Measurements from ENCODE around the gene ECHDC3.
"Not testable (repeated sequence)": the region's sequence is repeated elsewhere in the genome, so short reads cannot be mapped to it uniquely, and the experiment has no call there.

The ECHDC3 gene

DNA sequence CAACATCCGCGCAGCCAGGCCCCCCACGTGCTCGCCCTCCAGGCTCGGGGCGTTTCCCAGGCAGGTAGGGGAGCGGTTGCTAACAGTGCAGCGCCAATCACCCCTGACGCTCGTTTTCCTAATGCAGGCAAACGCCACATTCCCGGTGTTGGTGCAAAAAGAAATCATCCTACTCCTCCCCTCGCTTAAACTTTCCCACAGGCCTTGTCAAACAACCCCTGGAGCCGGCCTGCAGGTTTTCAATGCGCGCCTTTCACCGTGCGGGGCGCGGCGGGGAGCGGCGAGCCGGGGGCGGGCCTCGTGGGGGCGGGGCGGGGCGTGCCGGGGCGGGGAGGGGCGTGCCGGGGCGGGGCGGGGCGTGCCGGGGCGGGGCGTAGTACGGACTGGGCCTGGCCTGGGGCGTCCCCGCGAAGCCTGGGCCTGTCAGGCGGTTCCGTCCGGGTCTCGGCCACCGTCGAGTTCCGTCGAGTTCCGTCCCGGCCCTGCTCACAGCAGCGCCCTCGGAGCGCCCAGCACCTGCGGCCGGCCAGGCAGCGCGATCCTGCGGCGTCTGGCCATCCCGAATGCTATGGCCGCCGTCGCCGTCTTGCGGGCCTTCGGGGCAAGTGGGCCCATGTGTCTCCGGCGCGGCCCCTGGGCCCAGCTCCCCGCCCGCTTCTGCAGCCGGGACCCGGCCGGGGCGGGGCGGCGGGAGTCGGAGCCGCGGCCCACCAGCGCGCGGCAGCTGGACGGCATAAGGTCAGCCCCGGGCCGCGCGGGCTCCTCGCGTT is at the start of gene ECHDC3:
ECHDC3 (plus strand) TSS at position 374 of the 770 bp plus-strand sequence; CDS start at position 569, 195 bp downstream.
- no peak for DNase-seq

DNA sequence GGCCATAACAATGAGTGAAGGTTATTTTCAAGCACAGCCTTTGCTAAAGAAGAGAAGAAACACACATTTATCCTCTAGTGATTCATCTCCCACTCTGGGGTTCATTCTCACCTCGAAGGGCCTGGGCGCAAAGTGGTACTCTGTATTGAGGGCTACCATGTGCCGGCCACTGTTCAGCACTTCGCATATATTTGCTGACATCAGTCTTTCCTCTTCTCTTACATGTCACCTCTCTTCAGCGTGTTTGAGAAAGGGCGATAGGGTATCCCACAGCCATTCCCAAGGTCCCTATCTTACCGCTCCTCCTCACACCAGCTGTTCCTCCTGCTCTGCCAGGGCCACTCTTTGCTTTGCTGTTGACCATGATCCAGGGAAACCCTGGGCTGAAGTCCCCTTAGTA is 48.8 kb upstream of the ECHDC3 start:
- no peak for DNase-seq

DNA sequence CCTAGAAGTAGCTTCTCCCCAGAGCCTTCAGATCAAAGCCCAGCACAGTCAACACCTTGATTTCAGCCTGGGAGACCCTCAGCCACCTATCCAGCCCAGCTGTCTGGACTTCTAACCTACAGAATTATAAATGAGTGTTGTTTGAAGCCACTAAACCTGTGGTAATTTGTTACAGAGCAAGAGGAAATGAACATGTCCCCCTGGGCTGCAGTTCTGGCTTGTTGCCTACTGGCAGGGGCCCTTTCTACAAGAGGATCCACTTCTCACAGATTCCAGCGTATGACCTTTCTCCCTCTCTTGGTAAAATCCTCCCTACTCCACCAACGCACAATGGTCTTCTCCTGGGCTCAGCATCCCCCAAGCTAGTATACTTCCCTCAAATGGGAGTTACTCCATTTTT is 46.4 kb upstream of the ECHDC3 start:
- DNase-seq: no peak

GRCh38 chr10:11697718-11698527 is 44.3 kb upstream of the ECHDC3 start:
- no peak for DNase-seq

GRCh38 chr10:11698691-11699549 is 43.3 kb upstream of the ECHDC3 start:
- no peak for DNase-seq

DNA sequence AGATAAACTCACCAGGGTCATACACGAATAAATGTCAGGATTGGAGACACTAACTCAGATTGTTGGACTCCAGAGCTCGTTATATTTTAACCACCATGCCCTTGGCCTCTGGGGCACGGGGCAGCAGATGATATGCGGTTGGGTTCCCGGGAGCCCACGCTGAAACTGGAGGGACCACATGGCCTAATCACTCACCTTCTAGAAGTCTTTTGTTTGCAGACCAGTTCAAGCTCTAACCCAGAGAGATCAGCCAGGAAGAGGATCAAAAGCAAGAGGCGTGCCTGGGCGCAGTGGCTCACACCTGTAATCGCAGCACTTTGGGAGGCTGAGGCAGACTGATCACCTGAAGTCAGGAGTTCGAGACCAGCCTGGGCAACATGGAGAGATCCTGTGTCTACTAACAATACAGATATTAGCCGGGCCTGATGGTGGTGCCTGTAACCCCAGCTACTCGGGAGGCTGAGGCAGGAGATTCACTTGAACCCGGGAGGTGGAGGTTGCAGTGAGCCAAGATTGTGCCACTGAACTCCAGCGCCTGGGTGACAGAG is 42.6 kb upstream of the ECHDC3 start:
- no peak for DNase-seq

DNA sequence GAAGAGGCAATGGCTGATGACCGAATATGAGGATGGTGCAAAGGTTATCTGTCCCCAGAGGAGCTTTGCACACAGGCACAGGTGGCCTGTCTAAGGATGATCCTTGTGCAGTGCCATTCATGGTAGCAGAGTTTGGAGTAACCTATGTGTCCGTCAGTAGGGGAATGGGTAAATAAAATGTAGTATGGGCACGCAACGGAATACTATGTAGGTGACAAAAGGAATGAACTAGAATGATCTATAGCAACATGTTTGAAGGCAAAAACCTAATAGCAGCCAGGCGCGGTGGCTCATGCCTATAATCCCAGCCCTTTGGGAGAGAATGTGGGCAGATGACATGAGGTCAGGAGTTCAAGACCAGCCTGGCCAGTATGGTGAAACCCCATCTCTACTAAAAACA is 41.6 kb upstream of the ECHDC3 start:
- no peak for DNase-seq

GRCh38 chr10:11701451-11702095 is 40.6 kb upstream of the ECHDC3 start:
- no peak for DNase-seq

DNA sequence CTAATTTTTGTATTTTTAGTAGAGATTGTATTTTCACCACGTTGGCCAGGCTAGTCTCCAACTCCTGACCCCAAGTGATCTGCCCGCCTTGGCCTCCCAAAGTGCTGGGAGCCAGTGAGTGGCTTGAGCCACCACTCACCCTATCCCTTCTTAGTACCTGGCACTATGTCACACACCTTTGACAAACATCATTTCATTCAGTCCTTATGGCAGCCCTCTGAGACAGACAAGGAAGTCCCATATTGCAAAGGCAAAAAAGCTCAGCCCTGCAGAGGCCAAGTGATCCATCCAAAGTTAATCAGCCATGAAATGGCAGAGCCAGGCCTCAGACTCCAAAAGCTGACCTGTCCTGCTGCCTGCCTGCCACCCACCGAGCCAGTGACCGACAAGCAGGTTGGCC is 39.9 kb upstream of the ECHDC3 start:
- no peak for DNase-seq

DNA sequence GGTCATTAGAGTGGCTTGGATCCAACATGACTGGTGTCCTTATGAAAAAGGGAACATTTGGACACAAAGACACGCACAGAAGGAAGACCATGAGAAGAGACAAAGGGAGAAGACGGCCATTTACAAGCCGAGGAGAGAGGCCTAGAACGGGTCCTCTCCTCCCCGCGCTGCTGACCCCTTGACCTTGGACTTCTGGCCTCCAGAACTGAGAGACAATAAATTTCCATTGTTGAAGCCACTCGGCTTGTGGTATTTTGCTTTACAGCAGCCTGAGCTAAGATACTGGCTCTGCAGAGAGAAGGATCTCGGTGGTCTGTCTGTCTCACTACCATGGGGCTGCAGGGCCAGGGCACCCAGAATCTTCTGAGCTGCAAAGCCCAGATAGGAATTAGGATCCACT is 38.1 kb upstream of the ECHDC3 start:
- no peak for DNase-seq

- DNase-seq: no peak
Measured at GRCh38 chr10:11705722-11706121, 36.5 kb upstream of the ECHDC3 start.

GRCh38 chr10:11706895-11707567 is 35.2 kb upstream of the ECHDC3 start:
- DNase-seq: no peak

DNA sequence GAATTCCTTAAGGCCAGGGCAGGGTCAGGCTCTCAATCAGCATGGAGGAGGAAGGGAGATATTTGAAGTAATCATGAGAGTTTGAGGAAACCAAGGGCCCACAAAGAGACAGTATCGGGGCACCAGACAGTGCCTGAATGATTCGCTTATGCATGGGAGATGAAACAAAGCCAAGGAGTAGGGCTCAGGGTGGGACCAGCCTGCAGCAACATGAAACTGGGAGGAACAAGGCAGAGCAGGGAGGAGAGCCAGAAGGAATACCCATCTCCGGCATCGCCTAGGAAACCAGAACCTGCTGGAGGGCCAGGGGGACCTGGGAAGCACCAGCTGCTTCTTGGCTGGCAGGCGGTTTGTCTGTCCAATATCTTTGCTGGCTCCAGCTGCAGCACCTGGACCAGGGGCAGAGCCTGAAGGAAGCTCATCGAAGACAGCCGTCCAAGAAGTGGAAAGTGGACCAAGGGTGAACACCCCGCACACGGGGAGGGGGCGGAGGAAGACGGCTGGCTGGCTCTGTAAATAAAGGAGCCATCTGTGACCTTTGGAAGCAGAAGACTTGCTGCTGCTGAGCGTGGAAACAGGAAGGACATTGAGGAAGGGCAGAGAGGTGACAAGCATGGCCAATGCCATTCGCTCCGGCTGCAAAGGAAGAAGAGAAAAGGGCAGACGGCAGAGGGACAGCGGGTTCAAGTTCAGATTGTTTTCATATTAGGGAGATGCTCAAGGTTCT is 34.4 kb upstream of the ECHDC3 start:
- no peak for DNase-seq

DNA sequence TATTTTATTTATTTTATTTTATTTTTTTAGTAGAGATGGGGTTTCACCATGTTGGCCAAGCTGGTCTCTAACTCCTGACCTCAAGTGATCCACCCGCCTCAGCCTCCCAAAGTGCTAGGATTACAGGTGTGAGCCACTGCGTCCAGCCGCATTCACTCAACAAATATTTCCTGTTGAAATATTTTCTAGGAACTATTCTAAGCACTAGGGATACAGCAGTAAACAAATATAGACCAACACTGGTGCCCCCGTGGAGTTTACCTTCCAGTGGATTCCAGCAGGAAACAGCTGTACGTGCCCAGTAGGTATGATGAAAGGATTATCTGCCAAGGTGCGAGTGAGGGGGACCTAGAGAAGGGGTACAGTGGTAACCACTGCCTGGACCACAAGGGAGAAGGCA is 33.4 kb upstream of the ECHDC3 start:
- not testable (repeated sequence) for DNase-seq

DNA sequence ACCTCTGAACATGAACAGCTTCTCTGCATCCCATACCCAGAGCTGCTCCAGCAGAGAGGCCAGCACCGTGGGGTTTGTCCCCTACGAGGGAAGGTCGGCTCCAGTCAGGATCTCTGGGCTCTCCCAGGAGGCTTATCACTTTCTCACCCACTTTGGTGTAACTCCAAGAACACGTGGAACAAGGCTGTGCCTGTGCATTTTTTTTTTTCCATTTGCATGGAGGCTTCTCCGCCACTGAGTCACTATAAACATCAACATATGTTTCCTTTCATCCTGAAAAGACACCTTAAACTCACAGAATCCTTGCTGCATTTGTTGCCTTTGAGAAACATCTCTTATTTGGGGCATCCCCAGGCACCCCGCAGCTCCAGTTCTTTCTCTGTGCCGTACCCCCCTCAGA is 29.4 kb upstream of the ECHDC3 start:
- DNase-seq: no peak

GRCh38 chr10:11713186-11713743 is 28.9 kb upstream of the ECHDC3 start:
- no peak for DNase-seq

DNA sequence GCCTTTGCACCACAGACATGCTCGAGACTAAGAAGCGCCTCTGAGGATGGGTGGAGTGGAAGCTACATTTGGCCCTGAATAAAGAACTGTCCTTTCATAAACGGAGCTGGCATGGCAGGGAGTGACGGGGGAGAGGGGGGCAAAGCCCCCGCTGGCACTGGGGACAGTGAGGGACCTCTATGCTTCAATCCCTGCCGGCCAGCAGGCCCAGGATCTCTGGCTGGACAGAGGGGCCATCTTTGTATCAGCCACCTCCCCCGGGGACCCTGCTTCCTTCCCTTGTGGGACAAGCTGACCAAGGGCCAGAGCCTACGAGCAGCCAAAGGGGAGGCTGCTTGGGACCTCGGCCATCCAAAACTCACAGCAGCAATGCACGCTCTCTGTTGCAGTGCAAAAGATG is 28.2 kb upstream of the ECHDC3 start:
- no peak for DNase-seq

DNA sequence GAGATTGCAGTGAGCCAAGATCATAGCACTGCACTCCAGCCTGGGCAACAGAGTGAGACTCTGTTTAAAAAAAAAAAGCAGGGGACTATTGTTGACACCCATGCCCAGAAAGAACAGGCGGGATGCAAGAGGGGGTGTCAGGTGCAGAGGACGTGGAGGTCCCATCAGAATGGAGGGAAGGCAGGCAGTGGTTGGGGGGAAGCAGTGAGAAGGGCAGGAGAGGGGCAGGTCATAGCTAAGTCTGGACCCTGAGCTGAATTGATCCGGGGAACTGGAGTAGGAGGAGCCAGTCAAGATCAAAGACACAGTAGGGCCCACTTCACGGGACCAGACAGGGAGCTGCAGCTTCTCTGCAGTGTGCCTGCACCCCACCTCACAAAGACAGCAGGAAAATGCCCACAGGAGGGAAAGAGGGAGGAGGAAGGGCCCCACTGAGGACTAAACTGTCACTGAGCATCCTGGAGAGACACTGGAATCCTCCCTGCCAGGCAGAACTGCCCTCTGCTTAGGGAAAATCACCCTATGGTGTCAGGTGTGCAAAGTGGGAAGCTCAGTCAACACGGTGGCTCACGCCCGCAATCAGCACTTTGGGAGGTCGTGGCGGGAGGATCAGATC is 27.3 kb upstream of the ECHDC3 start:
- no peak for DNase-seq

- no peak for DNase-seq
Measured at GRCh38 chr10:11715815-11716494, 26.2 kb upstream of the ECHDC3 start.

GRCh38 chr10:11716686-11717085 is 25.5 kb upstream of the ECHDC3 start:
- DNase-seq: no peak
